ENCODE results near the gene KCND3. TPM values are rescaled to one million over a fixed set of nuclear protein-coding genes. Genes with fewer than 3 reads are reported as not detected.

KCND3 gene
- total RNA-seq, 1 donor from 2014 or later = 0.06 TPM

- Histone ChIP-seq H3K36me3 (no peaks in the 10 kb centered on the region), H3K27ac (no peak overlapping the region), H3K27me3 (no peaks in the 10 kb centered on the region), H3K9me3 (ENCODE audit: low read depth) (no peaks in the 10 kb centered on the region), H3K79me2 (ENCODE audit: low read depth) (no peaks in the 10 kb centered on the region), H3K4me1 (peaks cover 9% of the 10 kb centered on the region), H3F3A (ENCODE audit: low read depth) (no peaks in the 10 kb centered on the region), H3K4me2 (no peak overlapping the region), H4K20me1 (ENCODE audit: low read depth) (no peaks in the 10 kb centered on the region), H3K9ac (no peak overlapping the region), H3K4me3 (no peak overlapping the region), H2AFZ (replicated peaks) (no peak overlapping the region)
- Mint-ChIP-seq H3K4me3 (no peak overlapping the region), H3K4me1 (peaks cover 3% of the 10 kb centered on the region), H3K36me3 (no peaks in the 10 kb centered on the region), H3K9me3 (no peaks in the 10 kb centered on the region), H3K27ac (no peak overlapping the region), H3K27me3 (ENCODE audit: insufficient read depth, low read depth) (peaks cover 21% of the 10 kb centered on the region)
- no peak for TF ChIP-seq EZH2 (IDR thresholded peaks at IDR 0.05)
- TF ChIP-seq EZH2phosphoT487 (IDR thresholded peaks at IDR 0.05) = no peak
- no peak for TF ChIP-seq CTCF (IDR thresholded peaks at IDR 0.05)
- no peak for DNase-seq (ENCODE audit: low spot score)
These were observed 126.9 kb downstream of the KCND3 start for GRCh38 chr1:111862599-111862998.

- H3K27me3 ChIP-seq = no peaks in the 10 kb centered on the region
- no peak overlapping the region for H3K27ac ChIP-seq
- H3K27me3 Mint-ChIP-seq (ENCODE audit: insufficient read depth, low read depth) = peaks cover 24% of the 10 kb centered on the region
These were observed 127.9 kb downstream of the KCND3 start for GRCh38 chr1:111861523-111861922.

GRCh38 chr1:111857194-111857651 lies 132.2 kb downstream of the KCND3 start:
- Histone ChIP-seq H3K4me2 (no peak overlapping the region), H3K9me3 (ENCODE audit: low read depth) (no peaks in the 10 kb centered on the region), H3K27ac (no peak overlapping the region), H3F3A (ENCODE audit: low read depth) (no peaks in the 10 kb centered on the region), H4K20me1 (ENCODE audit: low read depth) (no peaks in the 10 kb centered on the region), H2AFZ (replicated peaks) (no peak overlapping the region), H3K4me1 (peaks cover 17% of the 10 kb centered on the region), H3K4me3 (no peak overlapping the region), H3K27me3 (no peaks in the 10 kb centered on the region), H3K79me2 (ENCODE audit: low read depth) (no peaks in the 10 kb centered on the region), H3K36me3 (no peaks in the 10 kb centered on the region), H3K9ac (no peak overlapping the region)
- Mint-ChIP-seq H3K9me3 (no peaks in the 10 kb centered on the region), H3K4me1 (peaks cover 13% of the 10 kb centered on the region), H3K27me3 (ENCODE audit: insufficient read depth, low read depth) (peaks cover 16% of the 10 kb centered on the region), H3K36me3 (no peaks in the 10 kb centered on the region), H3K4me3 (no peak overlapping the region), H3K27ac (peak overlapping the region; percentile 12)
- TF ChIP-seq CTCF (IDR thresholded peaks at IDR 0.05) (no peak), EZH2phosphoT487 (IDR thresholded peaks at IDR 0.05) (no peak), EZH2 (IDR thresholded peaks at IDR 0.05) (no peak)
- DNase-seq (ENCODE audit: low spot score) = no peak

More at GRCh38 chr1:111861523-111861922, 127.9 kb downstream of the KCND3 start:
- H4K20me1 ChIP-seq (ENCODE audit: low read depth) = no peaks in the 10 kb centered on the region
- no peaks in the 10 kb centered on the region for H3F3A ChIP-seq (ENCODE audit: low read depth)
- no peaks in the 10 kb centered on the region for H3K36me3 ChIP-seq
- Mint-ChIP-seq H3K9me3 (no peaks in the 10 kb centered on the region), H3K27ac (no peak overlapping the region), H3K36me3 (no peaks in the 10 kb centered on the region), H3K4me3 (no peak overlapping the region), H3K4me1 (peaks cover 9% of the 10 kb centered on the region)
- no peaks in the 10 kb centered on the region for H3K79me2 ChIP-seq (ENCODE audit: low read depth)
- DNase-seq (ENCODE audit: low spot score) = no peak
- no peak overlapping the region for H3K4me3 ChIP-seq
- H3K9me3 ChIP-seq (ENCODE audit: low read depth) = no peaks in the 10 kb centered on the region
- no peak overlapping the region for H3K9ac ChIP-seq
- peaks cover 15% of the 10 kb centered on the region for H3K4me1 ChIP-seq
- TF ChIP-seq EZH2phosphoT487 (IDR thresholded peaks at IDR 0.05) = no peak
- no peak for TF ChIP-seq CTCF (IDR thresholded peaks at IDR 0.05)
- TF ChIP-seq EZH2 (IDR thresholded peaks at IDR 0.05) = no peak
- no peak overlapping the region for H2AFZ ChIP-seq (replicated peaks)
- no peak overlapping the region for H3K4me2 ChIP-seq

Data from neural progenitor cell (in vitro differentiated cells).